ENCODE results near the gene MPZL1.

MPZL1 gene

DNA sequence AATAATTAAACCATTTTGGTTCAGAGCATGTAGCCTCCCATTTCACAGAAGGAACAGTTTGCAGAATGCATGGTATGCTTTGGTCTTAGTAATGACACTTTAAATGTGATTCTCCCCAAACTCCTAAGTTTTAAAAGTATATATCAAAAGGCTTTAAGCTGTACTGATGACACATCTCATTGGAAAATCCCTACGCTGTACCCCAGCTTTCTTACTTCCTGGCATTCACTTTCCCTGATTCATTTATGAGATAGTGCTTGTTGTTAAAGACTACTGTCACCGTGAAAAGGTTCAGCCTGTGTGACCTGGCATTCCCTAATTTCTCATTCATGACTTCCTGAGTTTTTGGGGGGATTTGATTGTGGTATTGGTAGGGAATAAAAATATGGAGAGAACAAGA is 53.4 kb downstream of the MPZL1 start:
- DNase-seq (ENCODE audit: extremely low read depth in 1 of 2, low read depth in 1 of 2): no peak

DNA sequence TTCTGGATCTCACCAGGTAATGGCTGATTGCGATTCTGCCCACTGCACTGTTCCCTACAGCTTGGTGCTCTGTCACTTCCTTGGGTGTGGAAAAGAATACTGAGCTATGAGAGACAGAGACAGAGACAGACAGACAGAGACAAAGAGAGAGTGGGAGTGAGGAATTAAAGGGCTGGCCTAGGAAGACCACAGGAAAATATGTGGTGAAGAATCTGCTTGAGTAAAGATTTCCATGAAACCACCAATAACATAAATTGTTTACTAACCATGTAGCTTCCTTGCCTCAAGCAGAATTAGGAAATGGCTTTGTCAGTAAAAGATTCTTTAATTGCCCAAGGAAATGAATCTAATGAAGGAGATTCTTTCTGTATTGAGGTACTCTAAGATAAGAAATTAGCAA is 54.4 kb downstream of the MPZL1 start:
- no peak for DNase-seq (ENCODE audit: extremely low read depth in 1 of 2, low read depth in 1 of 2)

DNA sequence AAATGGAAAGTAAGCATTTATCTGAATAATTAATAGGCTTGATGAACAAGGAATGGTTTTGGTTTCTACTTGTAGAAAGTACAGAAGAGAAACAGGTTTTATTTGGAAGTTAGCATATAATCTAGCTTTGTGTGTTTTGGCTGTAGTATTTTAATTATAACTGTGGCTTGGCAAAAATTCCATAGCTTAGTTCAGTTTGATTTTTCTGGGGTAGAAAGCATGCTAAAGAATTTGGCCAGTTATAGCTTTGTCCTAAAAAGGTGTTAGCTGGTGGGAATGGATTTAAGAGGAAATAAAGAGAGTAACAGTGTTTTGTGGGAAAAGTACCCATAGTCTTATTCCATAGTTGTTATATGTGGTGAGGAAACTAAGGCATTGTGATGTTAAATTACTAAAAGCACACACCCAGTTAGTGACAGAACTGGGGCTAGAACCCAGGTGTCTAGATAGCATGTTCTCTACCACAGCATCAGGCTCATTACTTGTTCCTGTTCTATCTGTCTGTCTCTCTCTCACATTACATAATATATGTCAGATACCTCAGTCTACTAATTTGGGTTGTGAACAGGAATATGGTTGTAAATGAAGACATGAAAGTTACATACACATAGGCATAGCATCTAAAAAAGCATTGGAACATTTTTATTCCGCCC is 55.0 kb downstream of the MPZL1 start:
- DNase-seq (ENCODE audit: extremely low read depth in 1 of 2, low read depth in 1 of 2): no peak

DNA sequence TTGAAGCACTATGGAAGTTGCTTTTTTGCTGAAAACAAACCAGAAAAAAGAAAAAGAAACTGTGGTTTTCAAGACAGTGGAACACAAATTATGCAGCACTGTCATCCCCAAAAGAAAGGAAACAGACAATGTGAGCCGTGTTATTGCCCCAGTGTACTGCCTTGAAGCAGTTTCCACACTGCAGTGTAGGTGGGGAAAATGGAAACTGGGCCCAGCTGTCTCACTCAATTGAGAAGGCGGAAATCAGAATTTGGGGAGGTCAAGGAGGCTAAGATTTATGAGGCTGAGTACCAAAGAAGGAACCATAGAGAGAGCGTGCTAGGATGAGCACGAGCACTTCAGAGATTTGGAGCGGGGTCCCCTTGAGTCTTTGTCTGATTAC is 55.5 kb downstream of the MPZL1 start:
- DNase-seq (ENCODE audit: extremely low read depth in 1 of 2, low read depth in 1 of 2): no peak

DNA sequence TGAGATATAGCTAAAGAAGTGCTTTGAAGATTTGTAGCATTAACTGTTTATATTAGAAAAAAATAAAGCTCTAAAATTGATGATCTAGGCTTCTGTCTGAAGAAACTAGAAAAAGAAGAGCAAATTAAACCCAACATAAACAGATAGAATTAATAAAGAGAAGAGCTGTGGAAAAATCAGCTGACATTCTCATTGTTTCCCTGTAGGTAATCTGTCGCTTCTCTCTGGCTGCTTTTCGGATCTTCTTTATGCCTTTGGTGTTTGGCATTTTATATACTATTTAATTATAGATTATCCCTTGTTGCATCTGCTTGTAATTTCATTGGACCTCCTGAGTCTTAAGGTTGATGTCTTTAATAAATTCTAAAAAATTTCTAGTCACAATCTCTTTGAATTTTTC is 59.8 kb downstream of the MPZL1 start:
- DNase-seq (ENCODE audit: extremely low read depth in 1 of 2, low read depth in 1 of 2): no peak

DNA sequence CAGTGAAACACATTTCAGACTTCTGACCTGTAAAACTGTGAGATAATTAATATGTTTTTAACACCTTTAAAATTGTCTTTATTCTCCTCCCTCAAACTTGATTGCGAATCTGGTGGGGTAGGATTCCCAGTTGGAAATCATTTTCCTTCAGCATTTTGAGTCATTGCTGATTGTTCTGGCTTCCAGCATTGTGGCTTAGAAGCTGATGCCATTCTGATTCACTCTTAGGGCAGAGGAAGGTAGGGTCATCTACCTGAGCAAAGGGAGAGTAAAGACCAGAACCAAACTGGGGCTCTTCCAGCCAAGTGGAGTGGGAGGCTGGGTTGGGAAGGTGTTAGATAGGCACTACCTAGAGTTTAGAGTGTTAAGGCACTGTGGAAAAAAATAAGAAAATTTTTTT is 61.2 kb downstream of the MPZL1 start:
- no peak for DNase-seq (ENCODE audit: extremely low read depth in 1 of 2, low read depth in 1 of 2)

DNA sequence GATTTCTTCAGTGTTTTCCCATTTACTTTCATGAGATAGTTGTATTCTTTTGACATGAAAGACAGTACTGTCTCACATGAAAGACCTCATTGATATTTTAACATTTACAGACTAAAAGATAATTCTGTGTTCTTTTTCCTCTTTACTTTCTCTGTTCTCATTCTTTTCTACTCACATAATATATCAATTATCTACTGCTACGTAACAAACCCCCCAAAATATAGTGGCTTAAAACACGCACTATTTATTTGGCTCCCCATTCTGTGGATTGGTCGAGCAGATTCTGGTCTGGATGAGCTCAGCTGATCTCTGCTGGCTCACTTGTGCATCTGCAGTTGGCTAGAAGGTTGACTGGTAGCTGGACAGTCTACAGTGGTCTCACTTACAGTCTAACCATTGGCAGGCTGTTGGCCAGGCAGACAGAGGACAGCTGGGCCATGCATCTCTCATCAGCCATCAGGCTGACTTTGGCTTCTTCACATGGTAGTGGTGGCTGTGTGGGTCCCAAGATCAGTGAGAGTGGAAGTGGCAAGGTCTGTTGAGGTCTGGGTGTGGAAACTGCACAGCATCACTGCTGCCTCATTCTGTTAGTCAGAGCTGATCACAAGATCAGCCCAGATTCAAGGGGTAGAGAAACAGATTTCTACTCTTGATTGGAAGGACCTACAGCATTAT is 63.2 kb downstream of the MPZL1 start:
- no peak for DNase-seq (ENCODE audit: extremely low read depth in 1 of 2, low read depth in 1 of 2)

DNA sequence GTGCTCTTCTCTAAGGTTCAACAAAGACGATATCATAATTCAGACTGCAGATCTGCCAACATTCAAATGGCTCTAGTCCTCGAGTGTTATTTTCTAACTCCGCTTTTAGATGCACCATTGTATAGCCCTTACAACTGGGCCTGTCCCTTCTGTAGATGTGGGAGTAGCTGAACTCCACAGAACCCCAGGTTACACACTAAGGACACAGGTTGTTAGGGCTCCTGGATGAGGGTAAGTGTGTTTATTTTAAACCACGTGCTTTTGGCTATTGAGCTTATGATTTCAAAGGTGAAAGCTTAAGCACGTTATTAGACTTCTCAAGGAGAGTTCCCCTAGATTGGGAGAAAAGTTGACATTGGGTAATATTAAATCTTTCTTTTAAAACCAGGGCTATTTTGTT is 64.7 kb downstream of the MPZL1 start:
- no peak for DNase-seq (ENCODE audit: extremely low read depth in 1 of 2, low read depth in 1 of 2)

DNA sequence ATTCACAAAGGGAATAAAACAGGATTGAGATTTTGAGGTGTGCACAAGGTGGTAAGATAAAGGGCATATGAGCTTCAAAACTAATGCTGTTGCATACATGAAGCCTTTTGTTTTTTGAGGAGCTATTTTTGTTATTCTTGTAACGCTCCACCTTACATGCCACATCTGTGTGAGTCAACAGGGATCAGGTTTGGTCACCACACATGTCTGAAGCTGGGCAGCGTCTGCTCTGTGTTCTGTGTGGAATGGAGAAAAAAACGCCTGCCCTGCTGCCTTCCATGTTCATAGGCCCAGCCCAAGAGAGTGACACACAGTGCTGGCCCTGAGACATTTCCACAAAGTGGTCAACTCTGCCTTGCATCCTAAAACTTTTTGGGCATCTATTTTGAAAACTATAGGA is 67.7 kb downstream of the MPZL1 start:
- DNase-seq (ENCODE audit: extremely low read depth in 1 of 2, low read depth in 1 of 2): no peak

DNA sequence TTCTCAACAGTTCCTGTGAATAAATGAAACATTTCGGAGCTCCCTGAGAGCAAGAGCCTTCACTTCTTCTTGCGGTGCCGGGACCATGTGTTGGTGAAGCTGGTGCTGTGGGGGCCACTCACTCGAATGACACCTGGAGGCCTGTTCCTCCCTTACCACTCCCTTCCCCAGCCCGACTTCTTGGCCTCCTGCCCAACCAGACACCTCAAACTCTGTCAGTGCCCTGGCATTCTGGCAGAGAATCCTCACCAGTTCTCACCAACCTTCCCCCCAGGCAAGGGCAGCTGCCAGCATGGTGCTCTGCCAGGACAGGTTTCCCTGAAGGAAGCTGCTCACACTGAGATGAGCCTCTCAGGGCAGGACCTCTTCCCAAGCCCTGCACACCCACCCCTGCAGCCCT is 68.3 kb downstream of the MPZL1 start:
- no peak for DNase-seq (ENCODE audit: extremely low read depth in 1 of 2, low read depth in 1 of 2)

DNA sequence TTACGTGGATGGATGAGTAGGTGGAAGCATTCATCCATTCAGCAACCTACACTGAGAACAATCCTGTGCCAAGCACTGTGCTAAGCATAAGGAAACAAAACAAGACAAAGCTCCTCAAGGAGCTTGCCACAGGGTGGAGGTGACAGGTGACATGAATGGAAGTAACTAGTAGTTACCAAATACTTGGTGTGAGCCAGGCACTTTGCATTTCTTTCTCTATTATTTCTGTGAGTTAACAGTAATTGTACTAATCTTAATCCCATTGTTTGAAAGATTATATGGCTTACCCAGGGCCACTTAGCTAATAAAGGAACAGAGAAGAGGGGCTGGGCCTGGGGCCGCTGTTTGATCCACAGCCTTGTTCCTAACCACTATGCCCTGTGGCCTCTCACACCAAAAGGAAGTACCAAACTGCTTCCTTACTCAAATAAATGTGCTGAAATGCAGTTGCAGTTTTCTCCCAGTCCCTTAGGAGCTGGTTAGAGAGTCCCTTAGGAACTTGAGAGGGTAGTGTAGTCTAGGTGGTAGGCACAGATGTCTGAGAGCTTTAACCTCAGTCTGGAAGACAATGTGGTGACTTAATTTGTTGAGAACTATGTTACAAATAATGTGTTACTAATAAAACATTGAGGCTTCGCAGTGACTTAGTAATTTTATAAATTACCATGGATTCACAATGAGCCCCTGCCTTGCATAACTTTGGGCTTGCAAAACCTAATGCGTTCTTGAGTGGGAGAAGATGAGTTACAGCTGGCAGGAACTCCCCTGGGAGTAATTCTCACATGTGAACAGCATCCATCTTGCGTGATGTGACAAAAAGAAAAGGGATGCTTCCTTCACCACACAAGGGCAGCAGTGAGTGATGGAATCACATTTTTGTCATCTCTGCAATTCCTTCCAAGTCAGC is 69.8 kb downstream of the MPZL1 start:
- DNase-seq (ENCODE audit: extremely low read depth in 1 of 2, low read depth in 1 of 2): no peak

DNA sequence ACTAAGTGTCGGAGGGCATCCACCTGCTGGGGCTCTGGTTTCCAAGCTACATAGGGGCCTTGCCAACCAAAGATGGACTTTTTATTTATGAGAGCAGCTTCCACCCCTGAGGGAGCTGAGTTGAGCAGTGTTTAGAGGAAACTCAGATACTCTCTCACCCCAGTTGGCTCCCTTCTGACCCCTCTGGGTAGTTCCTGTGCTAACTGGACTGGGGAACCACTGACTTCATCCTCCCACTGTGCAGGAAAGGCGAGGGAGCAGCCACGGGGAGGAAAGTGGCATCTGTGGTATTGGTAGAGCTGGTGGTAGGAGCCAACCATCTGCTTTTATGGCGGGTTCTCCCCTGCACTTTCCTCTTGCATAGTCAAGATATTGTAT is 70.4 kb downstream of the MPZL1 start:
- DNase-seq (ENCODE audit: extremely low read depth in 1 of 2, low read depth in 1 of 2): no peak

DNA sequence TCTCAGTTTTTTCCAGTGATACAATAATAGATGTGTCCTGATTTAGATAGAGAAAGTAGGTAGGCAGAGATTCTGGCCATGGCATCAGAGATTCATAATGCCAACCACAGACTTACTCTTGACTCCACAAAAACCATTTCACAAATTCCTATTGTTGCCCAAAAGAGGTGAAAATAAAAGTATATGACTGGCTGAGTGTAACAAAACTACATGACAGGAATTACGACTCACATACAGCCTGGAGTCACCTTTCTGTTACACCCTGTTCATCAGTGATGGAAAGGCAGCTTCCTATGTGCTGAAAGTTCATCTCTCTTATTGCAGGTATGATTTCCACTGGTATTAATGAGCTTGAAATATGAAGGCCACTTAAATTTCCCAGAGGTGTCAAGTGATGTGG is 72.3 kb downstream of the MPZL1 start:
- no peak for DNase-seq (ENCODE audit: extremely low read depth in 1 of 2, low read depth in 1 of 2)

DNA sequence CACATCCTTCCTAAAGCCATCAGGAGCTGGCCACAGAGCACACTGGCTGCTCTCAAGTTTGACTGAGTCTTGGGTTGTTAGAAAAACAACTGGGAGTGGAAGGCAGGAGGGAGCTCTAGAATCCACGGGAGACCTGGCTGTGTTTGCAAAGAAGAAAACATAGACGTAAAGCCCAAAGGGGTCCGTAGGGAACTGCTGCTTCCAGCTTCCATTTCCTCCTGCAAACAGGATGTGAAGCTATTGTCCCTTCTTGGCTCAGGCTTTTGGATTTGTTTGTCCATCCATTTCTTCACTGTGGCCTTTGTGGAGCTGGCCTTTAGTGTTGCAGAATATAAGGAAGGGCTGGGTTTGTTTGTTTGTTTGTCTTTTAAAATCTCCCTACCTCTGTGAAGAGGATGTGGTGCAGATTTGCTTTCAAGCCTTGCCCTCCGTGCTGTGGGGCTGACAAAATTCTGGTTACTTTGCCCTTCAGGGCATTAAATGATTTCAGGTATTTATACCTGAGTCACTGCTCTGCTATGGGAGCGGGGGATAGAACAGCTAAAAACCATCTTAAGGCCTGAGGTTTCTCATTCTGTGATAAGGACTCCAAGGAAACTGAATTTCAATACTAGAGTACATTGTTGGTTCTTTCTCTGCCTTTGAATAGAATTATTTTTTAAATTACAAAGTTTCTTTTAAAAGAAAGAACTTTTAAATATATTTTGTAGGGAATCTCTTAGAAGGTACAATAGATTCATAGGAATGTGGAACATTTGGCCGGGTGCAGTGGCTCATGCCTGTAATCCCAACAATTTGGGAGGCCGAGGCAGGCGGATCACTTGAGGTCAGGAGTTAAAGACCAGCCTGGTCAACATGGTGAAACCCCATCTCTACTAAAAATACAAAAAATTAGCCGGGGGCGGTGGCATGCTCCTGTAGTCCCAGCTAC is 74.3 kb downstream of the MPZL1 start:
- no peak for DNase-seq (ENCODE audit: extremely low read depth in 1 of 2, low read depth in 1 of 2)

DNA sequence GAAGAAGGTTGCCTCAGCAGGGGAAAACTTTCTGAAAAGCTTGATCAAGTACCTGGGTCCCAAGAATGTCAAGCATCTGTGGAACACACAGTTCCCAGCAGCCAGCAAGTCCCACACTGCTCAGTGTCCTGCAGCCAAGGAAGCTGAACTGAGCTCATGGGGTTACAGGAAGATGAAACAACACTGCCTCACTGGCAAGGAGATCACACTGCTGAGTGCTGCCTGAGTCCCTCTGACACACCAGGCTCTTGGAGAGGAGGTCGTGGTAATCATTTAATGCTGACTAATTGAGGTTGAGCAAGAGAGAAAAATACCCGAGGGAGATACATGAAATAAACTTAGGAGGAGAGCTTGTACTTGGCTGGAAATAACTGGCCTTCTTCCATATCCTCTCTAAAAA is 75.2 kb downstream of the MPZL1 start:
- no peak for DNase-seq (ENCODE audit: extremely low read depth in 1 of 2, low read depth in 1 of 2)

DNA sequence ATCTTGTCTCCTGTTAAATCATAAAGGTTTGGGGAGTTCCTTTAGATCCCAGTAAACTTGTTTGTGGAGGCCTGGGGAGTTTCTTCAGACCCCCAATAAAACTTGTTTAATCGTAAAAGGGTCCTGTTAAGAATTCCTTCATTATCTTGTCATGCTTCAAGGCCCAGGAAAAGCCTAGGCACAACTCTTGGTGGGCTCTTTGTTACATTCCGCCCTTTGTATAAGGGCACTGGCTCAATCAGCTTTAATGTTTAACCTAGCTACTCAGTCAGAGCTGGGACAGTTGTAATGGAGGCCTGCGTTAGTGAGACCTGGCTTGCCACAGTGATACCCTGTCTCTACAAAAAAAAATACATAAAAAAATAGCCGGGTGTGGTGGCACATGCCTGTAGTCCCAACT is 77.2 kb downstream of the MPZL1 start:
- no peak for DNase-seq (ENCODE audit: extremely low read depth in 1 of 2, low read depth in 1 of 2)

DNA sequence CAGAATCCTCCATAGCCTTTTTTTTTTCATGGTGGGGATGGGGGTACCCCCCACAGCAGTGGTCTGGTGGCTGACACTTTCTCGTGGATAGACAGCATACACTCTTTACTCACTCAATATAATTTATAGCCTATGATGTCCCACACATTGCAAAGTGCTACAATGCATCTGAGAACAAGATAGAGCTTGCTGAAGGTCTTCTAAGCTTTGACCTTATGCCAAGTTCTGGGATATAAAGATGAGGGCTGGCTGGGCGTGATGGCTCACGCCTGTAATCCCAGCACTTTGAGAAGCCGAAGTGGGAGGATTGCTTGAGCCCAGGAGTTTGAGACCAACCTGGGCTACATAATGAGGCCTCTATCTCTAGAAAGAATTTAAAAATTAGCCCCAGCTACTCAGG is 78.0 kb downstream of the MPZL1 start:
- no peak for DNase-seq (ENCODE audit: extremely low read depth in 1 of 2, low read depth in 1 of 2)

DNA sequence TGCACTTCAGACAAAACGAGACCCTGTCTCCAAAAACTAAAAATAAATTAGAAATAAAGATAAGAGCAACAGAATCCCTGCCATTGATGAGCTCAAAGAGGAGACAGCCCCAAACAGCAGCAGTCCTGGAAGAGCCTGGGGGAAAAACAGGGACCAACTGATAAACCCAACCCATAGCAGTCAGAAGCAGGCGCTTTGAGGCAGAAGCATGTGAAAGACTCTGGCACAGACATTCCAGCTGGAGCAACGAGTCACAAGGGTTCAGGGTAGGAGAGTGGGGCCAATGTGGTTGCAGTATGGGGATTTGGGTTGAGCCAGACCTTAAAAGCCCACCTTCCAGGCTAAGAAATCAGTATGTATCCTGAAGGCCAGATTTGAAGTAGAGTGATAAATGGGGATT is 78.5 kb downstream of the MPZL1 start:
- no peak for DNase-seq (ENCODE audit: extremely low read depth in 1 of 2, low read depth in 1 of 2)

DNA sequence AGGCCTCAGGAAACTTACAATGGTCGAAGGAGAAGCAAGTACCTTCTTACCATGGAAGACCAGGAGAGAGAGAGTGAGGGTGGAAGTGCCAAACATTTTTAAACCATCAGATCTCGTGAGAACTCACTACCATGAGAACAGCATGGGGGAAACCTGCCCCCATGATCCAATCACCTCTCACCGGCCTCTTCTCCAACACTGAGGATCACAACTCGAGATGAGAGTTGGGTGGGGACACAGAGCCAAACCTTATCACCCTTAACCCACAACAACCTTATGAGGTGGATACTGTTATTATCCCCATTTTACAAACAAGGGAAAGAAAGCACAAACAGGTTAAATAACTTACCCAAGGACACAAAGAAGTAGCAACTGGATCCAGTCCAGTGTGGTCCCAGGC is 80.5 kb downstream of the MPZL1 start:
- no peak for DNase-seq (ENCODE audit: extremely low read depth in 1 of 2, low read depth in 1 of 2)

DNA sequence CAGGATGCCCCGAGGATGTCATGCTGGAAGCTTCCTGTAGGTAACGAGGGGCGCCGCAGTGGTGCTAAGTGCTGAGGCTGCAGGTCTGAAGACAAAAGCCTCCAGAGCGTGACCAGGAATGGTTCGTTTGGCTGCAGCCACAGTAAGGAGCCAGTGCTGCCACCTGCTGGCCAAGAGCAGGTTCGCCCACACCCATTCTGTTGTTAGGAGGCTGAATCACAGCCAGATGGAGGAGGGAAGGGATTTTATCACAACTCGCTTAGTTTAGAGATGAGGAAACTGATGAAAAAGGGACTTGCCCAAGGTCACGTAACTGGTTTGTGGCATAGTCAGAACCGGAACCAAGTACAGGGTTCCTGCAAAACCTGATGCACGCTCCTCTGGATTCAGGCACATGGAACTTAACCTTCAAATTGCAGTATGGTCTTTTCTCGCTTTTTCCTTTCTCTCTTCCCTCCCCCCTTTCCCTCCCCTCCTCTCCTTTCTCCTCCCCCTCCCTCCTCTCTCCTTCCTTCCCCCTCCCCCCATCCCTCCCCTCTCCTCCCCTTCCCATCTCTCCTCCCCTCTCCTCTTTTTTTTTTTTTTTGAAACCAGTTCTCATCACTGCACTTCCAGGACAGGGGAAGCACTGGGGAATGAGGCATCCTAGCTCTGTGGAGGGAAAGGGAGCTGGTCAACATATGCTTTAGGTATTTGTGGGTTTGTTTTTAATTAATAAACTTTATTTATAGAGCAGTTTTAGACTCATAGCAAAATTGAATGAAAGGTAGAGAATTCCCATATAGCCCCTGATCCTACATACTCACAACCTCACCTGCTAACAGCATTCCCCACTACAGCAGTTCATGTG is 81.8 kb downstream of the MPZL1 start:
- peak; percentile 67 to 89 for DNase-seq (ENCODE audit: extremely low read depth in 1 of 2, low read depth in 1 of 2)

All from stimulated activated CD8-positive, alpha-beta memory T cell treated with anti-CD3 and anti-CD28 coated beads, Interleukin-7, amount 100 ng/mL, for 48 hours (primary cell).